GM12864 (cell line): ENCODE data around the gene SNX10.

Source experiments
- DNase-seq: peaks from one replicate; pipeline ENCODE4 v3.0.0-alpha.2; 2011; ENCODE audit warnings: low read depth
- H3K4me3 ChIP-seq: 2 replicates; pipeline ENCODE4 v1.5.1; 2011; ENCODE audit warnings: mild to moderate bottlenecking, low read depth, low read length, control low read depth
- TF ChIP-seq, protein P1 (sequence below): IDR thresholded peaks from 2 replicates; pipeline ENCODE4 v1.5.1; 2011; ENCODE audit warnings: low read depth, mild to moderate bottlenecking, moderate library complexity, low read length, control low read depth, inconsistent platforms; ENCODE audit errors: missing control alignments

The SNX10 gene

DNA sequence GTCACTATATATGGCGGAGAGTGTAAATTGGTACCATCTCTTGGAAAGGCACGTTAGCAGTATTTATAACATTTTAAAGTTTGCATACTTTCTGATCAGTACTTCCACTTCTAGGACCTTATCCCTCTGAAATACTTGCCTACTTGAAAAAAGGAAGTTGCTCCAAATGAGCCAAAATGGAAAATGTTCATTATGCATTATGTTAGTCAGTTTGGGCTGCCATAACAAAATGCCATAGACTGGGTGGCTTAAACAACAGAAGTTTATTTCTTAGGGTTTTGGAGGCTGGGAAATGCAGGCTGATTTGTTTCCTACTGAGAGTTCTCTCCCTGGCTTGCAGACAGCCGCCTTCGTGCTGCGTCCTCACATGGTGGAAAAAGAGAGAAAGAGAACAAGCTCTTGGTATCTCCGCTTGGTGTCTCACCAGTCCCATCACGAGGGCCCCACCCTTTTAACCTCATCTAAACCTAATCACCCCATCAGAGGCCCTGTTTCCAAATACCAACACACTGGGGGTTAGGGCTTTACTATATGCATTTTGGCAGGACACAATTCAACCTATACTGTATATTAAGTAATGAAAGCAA lies 6.9 kb downstream of the SNX10 start:
- TF ChIP-seq, protein P1, sequence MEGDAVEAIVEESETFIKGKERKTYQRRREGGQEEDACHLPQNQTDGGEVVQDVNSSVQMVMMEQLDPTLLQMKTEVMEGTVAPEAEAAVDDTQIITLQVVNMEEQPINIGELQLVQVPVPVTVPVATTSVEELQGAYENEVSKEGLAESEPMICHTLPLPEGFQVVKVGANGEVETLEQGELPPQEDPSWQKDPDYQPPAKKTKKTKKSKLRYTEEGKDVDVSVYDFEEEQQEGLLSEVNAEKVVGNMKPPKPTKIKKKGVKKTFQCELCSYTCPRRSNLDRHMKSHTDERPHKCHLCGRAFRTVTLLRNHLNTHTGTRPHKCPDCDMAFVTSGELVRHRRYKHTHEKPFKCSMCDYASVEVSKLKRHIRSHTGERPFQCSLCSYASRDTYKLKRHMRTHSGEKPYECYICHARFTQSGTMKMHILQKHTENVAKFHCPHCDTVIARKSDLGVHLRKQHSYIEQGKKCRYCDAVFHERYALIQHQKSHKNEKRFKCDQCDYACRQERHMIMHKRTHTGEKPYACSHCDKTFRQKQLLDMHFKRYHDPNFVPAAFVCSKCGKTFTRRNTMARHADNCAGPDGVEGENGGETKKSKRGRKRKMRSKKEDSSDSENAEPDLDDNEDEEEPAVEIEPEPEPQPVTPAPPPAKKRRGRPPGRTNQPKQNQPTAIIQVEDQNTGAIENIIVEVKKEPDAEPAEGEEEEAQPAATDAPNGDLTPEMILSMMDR = no peak
- DNase-seq = no peak
- no peak overlapping the region for H3K4me3 ChIP-seq

DNA sequence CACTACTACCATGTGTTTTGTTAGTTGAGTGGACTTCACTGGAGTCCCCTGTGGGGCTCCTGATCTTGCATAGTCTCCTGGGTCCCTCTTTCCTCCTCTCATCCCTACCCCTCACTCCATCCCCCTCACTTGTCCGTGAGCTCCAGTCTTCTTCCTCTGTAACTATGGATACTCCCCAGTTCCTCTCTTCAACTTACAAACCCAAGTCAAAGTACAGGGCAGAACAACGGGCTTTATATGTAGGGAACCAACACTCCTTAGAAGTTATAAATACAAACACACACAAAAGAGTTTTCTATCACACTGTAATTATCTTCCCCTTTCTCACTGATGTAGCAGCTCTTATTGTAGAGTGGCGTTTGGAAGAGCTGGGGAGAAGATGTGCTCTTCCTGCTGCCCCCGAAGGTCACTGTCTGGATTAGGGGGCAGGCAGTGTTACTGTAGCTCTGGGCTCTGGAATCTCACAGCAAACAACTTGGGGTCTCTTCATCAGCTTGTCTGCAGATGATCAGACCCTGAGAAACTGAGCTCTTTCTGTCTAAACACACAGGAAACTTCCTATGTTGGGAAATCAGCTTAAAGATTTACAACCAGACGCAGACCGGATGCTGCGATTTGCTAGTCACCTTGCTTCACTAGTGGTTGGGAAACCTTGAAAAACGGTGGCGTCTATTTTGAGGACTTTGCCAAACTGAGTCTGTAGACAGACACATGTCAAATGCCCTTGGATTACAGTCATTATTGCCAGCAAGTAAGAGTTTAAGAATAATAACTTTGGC lies 13.6 kb downstream of the SNX10 start:
- DNase-seq = no peak
- H3K4me3 ChIP-seq = no peak overlapping the region
- TF ChIP-seq, protein P1 = no peak

DNA sequence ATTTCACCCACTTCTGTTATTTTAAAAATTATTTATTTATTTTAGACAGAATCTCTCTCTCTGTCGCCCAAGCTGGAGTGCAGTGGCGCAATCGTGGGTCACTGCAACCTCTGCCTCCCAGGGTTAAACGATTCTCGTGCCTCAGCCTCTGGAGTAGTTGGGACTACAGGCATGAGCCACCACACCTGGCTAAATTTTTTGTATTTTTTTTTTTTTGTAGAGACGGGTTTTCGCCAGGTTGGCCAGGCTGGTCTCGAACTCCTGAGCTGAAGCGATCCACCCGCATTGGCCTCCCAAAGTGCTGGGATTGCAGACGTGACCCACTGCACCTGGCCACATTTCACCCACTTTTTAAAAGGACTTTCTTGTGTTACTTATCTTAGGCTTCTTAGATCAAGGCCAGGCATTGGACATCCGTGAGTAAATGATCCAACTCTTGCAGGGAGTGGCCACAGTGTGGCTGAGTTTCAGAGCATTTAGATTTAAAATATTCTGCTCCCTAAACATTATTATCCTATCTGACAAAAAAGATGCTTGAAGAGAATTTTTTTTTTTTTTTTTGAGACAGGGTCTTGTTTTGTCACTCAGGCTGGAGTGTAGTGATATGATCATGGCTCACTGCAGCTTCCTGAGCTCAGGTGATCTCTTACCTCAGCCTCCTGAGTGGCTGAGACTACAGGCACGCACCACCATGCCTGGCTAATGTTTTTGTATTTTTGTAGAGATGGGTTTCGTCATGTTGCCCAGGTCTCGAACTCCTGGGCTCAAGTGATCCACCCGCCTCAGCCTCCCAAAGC lies 14.4 kb downstream of the SNX10 start:
- H3K4me3 ChIP-seq = no peak overlapping the region
- DNase-seq = no peak
- TF ChIP-seq, protein P1 = no peak

DNA sequence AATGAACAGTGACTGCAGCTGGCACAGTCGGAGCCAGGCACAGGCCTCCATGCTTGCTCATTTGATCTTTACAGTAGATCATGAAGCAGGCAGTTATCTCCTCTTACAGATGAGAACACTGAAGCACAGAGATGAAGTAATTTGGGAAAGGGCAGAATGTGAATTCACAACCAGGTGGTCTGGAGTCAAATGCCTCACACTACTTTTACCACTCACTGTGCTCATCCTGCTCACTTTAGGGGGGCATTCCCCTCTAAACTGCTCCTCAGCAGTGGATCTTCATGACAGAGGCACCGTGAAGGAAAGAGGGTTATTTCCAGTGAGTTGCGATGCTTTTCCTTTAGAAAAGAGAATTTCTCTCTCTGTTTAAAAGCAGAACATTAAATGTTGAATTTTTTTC lies 15.1 kb downstream of the SNX10 start:
- TF ChIP-seq, protein P1 = no peak
- no peak for DNase-seq
- no peak overlapping the region for H3K4me3 ChIP-seq

DNA sequence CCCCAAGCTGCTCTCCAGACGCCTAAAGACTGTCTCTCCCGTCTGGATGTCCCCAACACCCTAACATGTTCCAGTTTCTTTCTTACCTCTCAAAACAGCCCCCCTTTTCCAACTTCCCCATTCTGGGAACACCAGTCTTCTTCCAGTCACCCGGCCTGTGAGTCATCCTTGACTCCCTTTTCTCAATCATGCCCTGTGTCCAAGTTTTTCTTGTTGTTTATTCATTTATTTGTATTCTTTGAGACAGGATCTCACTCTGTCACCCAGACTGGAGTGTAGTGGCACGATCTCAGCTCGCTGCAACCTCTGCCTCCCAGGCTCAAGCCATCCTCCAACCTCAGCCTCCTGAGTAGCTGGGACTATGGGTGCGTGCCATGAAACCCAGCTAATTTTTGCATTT lies 15.6 kb downstream of the SNX10 start:
- no peak for DNase-seq
- H3K4me3 ChIP-seq = no peak overlapping the region
- TF ChIP-seq, protein P1 = no peak

DNA sequence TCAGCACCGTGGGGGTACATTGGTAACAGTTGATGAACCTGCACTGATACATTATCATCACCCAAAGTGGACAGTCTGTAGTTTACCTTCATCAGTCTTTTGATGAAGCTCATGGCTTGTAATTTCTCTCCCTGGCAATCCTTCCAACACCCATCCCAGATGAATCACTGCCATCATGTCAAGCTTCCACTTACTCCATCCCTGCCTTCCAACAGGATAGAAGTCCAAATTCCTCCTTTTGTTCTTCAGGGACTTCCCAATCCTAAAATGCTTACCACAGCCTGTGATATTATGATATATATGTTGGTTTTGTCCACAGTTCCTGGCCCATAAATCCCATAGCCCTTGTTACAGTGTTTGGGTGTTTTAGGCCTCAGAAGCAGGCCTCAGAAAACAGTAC lies 16.1 kb downstream of the SNX10 start:
- no peak overlapping the region for H3K4me3 ChIP-seq
- TF ChIP-seq, protein P1 = no peak
- no peak for DNase-seq
